HUDEP-2 (cell line): ENCODE results near the gene TLNRD1.

Experiments used
- DNase-seq, 76 experiments: peaks; one replicate each; lab custom pipeline; 2025; ENCODE audit not compliant: unreplicated experiment in 76 of 76; lab: John Stamatoyannopoulos, UW

TLNRD1 gene

GRCh38 chr15:81052046-81052445 is 51.3 kb downstream of the TLNRD1 start:
- no peak for DNase-seq

GRCh38 chr15:81053621-81054020 is 52.9 kb downstream of the TLNRD1 start:
- no peak for DNase-seq

GRCh38 chr15:81054236-81054635 is 53.5 kb downstream of the TLNRD1 start:
- DNase-seq: no peak
